ENCODE results near the gene LAGE3. TPM values are rescaled to one million over a fixed set of nuclear protein-coding genes. Genes with fewer than 3 reads are reported as not detected.

The LAGE3 gene
- total and polyA plus RNA-seq, 2 of the 13 experiments (the other 11 are each of a cell fraction or from before 2014, with no cell fraction given), result 7.6 to 12.7 TPM

DNA sequence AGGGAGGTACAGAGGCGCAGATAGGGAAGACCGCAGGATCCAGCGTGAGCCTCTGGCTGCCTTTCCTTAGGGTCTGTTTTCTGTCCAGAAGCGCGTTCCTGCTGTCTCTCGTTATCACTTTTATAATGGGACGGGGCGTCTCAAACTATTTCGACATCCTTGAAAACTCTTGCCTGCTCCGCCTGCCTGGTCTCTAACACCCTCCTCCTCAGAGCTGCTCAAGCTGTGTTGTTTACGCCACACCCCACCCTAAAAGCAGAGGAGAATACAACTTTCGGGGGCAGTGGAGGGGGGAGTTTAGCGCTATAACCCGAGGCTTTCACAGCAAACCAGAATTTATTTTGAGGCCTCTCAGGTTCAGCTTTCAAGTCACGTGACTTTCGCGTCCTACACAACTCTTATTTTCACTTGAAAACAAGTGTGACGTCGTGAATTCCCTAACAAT is 37.6 kb upstream of the LAGE3 start:
- Histone ChIP-seq H3K4me2 (ENCODE audit: low read depth, low read length) (peak overlapping the region; percentile 91), H3K4me1 (ENCODE audit: insufficient read depth, low read length) (peaks cover 25% of the 10 kb centered on the region), H3K27ac (ENCODE audit: extremely low read length, insufficient read depth, low read length) (peak overlapping the region; percentile 86), H2AFZ (ENCODE audit: low read length) (no peak overlapping the region), H3K9ac (ENCODE audit: insufficient read depth, low read depth, low read length) (peak overlapping the region; percentile 80), H3K79me2 (ENCODE audit: insufficient read depth, low read length) (no peaks in the 10 kb centered on the region), H3K27me3 (ENCODE audit: control insufficient read depth in 1 of 2, insufficient read depth in 2 of 2, low read length in 2 of 2) (no peaks in the 10 kb centered on the region), H3K36me3 (replicated peaks in 1 of 2; ENCODE audit: control insufficient read depth in 1 of 2, insufficient read depth in 2 of 2, low read length in 2 of 2) (no peaks in the 10 kb centered on the region), H3K9me3 (ENCODE audit: low read length) (no peaks in the 10 kb centered on the region), H4K20me1 (ENCODE audit: insufficient read depth, low read length) (no peaks in the 10 kb centered on the region), H3K4me3 (replicated peaks in 1 of 3; ENCODE audit: insufficient read depth in 1 of 3, low read depth in 2 of 3, low read length in 3 of 3) (peak overlapping the region; percentile 55 to 73 (median 60); a peak in 5 of 6 replicates)
- DNase-seq (ENCODE audit: low spot score) (no peak), FAIRE-seq (peak; percentile 60), ATAC-seq (peak; percentile 10)
- in situ Hi-C loops (cut with HindIII; ENCODE audit: extremely low pct_ligation_motif_present, low pct_unique_long_range_greater_than_20kb), result loop anchor here (5.0 kb wide), 1 partner anchor 34 kb away; no protein-coding TSS in a partner anchor
- BruUV-seq (replicated peaks), result TSS peak; percentile 95
- ChIA-PET CTCF (ENCODE audit: low intra/inter-chr PET ratio, low total read pairs) (no interaction called here), POLR2A (interaction anchor here (1.2 to 3.9 kb wide), 11 partner anchors 11 to 143 kb away, joined by 3 to 34 read pairs (median 8); partner anchors contain the start of genes LAGE3, RPL10, SLC10A3 and TAFAZZIN)
- intact Hi-C loops (cut with micrococcal nuclease; ENCODE audit: unreplicated experiment), result no loop called here
- WGBS (ENCODE audit: low lambda C conversion rate), result 0% methylated on average over 3 of the region's 19 CpGs
- TF ChIP-seq KLF13 (CRISPR knock-in tag; IDR thresholded peaks at IDR 0.05) (no peak), SMARCE1 (IDR thresholded peaks at IDR 0.05; ENCODE audit: borderline replicate concordance) (no peak), FOXK2 (IDR thresholded peaks at IDR 0.05) (no peak), ZNF205 (CRISPR knock-in tag; IDR thresholded peaks at IDR 0.05) (no peak), ZNF891 (CRISPR knock-in tag; IDR thresholded peaks at IDR 0.05) (no peak), SNAI1 (CRISPR knock-in tag; IDR thresholded peaks at IDR 0.05; ENCODE audit: borderline replicate concordance) (no peak), SATB2 (CRISPR knock-in tag; IDR thresholded peaks at IDR 0.05) (no peak), ZFP82 (CRISPR knock-in tag; IDR thresholded peaks at IDR 0.05; ENCODE audit: borderline replicate concordance) (peak; percentile 53; the same call in 1 of the 2 replicates), KDM5A (IDR thresholded peaks at IDR 0.05; ENCODE audit: borderline replicate concordance, low read length) (no peak), ZBTB8A (CRISPR knock-in tag; IDR thresholded peaks at IDR 0.05; ENCODE audit: borderline replicate concordance, low read depth) (no peak), SP2 (CRISPR knock-in tag; IDR thresholded peaks at IDR 0.05) (no peak)
- TF ChIP-seq, protein P1, sequence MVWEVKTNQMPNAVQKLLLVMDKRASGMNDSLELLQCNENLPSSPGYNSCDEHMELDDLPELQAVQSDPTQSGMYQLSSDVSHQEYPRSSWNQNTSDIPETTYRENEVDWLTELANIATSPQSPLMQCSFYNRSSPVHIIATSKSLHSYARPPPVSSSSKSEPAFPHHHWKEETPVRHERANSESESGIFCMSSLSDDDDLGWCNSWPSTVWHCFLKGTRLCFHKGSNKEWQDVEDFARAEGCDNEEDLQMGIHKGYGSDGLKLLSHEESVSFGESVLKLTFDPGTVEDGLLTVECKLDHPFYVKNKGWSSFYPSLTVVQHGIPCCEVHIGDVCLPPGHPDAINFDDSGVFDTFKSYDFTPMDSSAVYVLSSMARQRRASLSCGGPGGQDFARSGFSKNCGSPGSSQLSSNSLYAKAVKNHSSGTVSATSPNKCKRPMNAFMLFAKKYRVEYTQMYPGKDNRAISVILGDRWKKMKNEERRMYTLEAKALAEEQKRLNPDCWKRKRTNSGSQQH (CRISPR knock-in tag; IDR thresholded peaks at IDR 0.05; ENCODE audit: low read depth), result no peak
- TF ChIP-seq, protein P2, sequence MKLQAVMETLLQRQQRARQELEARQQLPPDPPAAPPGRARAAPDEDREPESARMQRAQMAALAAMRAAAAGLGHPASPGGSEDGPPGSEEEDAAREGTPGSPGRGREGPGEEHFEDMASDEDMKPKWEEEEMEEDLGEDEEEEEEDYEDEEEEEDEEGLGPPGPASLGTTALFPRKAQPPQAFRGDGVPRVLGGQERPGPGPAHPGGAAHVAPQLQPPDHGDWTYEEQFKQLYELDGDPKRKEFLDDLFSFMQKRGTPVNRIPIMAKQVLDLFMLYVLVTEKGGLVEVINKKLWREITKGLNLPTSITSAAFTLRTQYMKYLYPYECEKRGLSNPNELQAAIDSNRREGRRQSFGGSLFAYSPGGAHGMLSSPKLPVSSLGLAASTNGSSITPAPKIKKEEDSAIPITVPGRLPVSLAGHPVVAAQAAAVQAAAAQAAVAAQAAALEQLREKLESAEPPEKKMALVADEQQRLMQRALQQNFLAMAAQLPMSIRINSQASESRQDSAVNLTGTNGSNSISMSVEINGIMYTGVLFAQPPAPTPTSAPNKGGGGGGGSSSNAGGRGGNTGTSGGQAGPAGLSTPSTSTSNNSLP (IDR thresholded peaks at IDR 0.05; ENCODE audit: low read depth, low read length), result no peak
- TF ChIP-seq, protein P3, sequence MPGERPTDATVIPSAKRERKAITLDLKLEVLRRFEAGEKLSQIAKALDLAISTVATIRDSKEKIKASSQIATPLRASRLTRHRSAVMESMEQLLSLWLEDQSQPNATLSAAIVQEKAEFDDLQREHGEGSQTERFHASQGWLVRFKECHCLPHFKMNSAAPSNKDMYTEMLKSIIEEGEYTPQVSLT (CRISPR knock-in tag; IDR thresholded peaks at IDR 0.05; ENCODE audit: borderline replicate concordance, low read depth), result no peak
- TF ChIP-seq, protein P4, sequence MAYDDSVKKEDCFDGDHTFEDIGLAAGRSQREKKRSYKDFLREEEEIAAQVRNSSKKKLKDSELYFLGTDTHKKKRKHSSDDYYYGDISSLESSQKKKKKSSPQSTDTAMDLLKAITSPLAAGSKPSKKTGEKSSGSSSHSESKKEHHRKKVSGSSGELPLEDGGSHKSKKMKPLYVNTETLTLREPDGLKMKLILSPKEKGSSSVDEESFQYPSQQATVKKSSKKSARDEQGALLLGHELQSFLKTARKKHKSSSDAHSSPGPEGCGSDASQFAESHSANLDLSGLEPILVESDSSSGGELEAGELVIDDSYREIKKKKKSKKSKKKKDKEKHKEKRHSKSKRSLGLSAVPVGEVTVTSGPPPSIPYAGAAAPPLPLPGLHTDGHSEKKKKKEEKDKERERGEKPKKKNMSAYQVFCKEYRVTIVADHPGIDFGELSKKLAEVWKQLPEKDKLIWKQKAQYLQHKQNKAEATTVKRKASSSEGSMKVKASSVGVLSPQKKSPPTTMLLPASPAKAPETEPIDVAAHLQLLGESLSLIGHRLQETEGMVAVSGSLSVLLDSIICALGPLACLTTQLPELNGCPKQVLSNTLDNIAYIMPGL (CRISPR knock-in tag; IDR thresholded peaks at IDR 0.05; ENCODE audit: borderline replicate concordance in 1 of 2, low read depth in 1 of 2), result no peak
- TF ChIP-seq, protein P5, sequence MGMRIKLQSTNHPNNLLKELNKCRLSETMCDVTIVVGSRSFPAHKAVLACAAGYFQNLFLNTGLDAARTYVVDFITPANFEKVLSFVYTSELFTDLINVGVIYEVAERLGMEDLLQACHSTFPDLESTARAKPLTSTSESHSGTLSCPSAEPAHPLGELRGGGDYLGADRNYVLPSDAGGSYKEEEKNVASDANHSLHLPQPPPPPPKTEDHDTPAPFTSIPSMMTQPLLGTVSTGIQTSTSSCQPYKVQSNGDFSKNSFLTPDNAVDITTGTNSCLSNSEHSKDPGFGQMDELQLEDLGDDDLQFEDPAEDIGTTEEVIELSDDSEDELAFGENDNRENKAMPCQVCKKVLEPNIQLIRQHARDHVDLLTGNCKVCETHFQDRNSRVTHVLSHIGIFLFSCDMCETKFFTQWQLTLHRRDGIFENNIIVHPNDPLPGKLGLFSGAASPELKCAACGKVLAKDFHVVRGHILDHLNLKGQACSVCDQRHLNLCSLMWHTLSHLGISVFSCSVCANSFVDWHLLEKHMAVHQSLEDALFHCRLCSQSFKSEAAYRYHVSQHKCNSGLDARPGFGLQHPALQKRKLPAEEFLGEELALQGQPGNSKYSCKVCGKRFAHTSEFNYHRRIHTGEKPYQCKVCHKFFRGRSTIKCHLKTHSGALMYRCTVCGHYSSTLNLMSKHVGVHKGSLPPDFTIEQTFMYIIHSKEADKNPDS (CRISPR knock-in tag; IDR thresholded peaks at IDR 0.05), result no peak
